ENCODE data around the gene SPAG6.
A peak's percentile ranks its signal among the peaks of the same experiment; 100 is the strongest.

SPAG6 gene

GRCh38 chr10:22322641-22323160, 22.6 kb upstream of the SPAG6 start:
- no peak for DNase-seq

GRCh38 chr10:22323538-22324305, 21.6 kb upstream of the SPAG6 start:
- DNase-seq, result no peak

- DNase-seq, result no peak
Measured at GRCh38 chr10:22324413-22324812, 20.9 kb upstream of the SPAG6 start.

GRCh38 chr10:22324893-22325271, 20.4 kb upstream of the SPAG6 start:
- DNase-seq, result no peak

- DNase-seq, result peak; percentile 64
Measured at GRCh38 chr10:22325272-22326144, 19.8 kb upstream of the SPAG6 start.

GRCh38 chr10:22326145-22326702, 19.1 kb upstream of the SPAG6 start:
- no peak for DNase-seq

- no peak for DNase-seq
Measured at GRCh38 chr10:22329150-22329549, 16.1 kb upstream of the SPAG6 start.

- DNase-seq, result no peak
Measured at GRCh38 chr10:22332116-22332692, 13.1 kb upstream of the SPAG6 start.

GRCh38 chr10:22333167-22333974, 11.9 kb upstream of the SPAG6 start:
- DNase-seq, result no peak

GRCh38 chr10:22333975-22334282, 11.4 kb upstream of the SPAG6 start:
- no peak for DNase-seq

GRCh38 chr10:22334414-22335172, 10.7 kb upstream of the SPAG6 start:
- no peak for DNase-seq

- peak; percentile 48 for DNase-seq
Measured at GRCh38 chr10:22335173-22335933, 9.9 kb upstream of the SPAG6 start.

- DNase-seq, result no peak
Measured at GRCh38 chr10:22338185-22338900, 7.0 kb upstream of the SPAG6 start.

GRCh38 chr10:22338931-22339330, 6.4 kb upstream of the SPAG6 start:
- no peak for DNase-seq

GRCh38 chr10:22339761-22340328, 5.5 kb upstream of the SPAG6 start:
- DNase-seq, result no peak

- DNase-seq, result peak; percentile 82
Measured at GRCh38 chr10:22340329-22341189, 4.7 kb upstream of the SPAG6 start.

GRCh38 chr10:22341190-22341925, 3.9 kb upstream of the SPAG6 start:
- no peak for DNase-seq

- DNase-seq, result no peak
Measured at GRCh38 chr10:22341926-22342196, 3.4 kb upstream of the SPAG6 start.
